ENCODE results near the gene STEAP1.
"Not testable (repeated sequence)": the region's sequence is repeated elsewhere in the genome, so short reads cannot be mapped to it uniquely, and the experiment has no call there.

The STEAP1 gene

DNA sequence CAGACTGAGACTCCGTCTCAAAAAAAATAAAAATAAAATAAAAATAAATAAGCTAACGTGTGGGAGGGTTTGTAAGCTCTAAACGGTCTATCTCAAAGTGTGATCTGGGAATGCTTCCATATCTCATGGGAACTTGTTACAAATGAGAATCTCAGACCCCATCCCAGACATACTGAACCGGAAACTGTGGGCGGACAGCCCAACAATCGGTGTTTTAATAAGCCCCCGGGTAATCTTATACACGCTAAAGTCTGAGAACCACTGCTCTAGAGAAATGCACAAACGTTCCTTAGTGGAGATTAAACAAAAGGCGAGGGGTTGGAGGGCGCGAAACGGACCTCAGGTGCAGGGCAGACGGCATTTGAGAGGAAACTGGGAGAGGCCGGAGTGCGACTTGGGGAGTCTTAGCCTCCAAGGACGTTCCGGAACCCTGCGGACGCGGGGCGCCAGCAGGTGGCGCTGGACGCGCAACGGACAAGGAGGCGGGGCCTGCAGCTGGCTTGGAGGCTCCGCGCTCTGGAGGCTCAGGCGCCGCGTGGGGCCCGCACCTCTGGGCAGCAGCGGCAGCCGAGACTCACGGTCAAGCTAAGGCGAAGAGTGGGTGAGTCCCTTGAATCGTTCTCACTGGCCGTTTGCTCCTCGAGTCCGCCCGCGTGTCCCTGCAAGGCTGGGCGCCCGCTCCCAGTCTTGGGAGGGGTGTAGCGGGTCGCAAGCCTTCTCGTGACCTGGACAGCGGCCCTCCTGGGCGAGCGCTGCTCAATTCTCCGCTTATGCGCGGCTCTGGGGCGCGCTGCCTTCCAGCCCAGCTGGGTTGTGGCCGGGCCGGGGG lies at the start of gene STEAP1:
STEAP1 (plus strand) TSS at position 527 of the 829 bp plus-strand sequence. CDS start 5,320 bp downstream, outside the sequence.
- peak; percentile 46 for DNase-seq

DNA sequence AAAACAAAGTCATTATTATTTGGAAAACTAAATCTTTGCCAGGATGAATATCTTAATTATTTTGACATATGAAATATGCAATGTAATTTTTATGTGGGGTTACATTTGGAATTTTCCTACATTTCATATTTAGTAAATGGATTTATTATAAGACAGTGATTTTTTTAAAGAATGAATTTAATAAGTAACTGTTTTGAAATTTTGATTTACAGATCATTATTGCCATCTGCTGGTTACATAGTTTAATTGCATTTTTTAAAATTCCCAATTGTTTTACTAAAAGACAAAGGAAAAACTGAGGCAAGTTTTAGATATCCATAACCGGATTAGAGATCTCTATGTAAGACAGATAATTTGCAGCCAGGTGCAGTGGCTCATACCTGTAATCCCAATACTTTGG lies 39.3 kb upstream of the STEAP1 start:
- not testable (repeated sequence) for DNase-seq

DNA sequence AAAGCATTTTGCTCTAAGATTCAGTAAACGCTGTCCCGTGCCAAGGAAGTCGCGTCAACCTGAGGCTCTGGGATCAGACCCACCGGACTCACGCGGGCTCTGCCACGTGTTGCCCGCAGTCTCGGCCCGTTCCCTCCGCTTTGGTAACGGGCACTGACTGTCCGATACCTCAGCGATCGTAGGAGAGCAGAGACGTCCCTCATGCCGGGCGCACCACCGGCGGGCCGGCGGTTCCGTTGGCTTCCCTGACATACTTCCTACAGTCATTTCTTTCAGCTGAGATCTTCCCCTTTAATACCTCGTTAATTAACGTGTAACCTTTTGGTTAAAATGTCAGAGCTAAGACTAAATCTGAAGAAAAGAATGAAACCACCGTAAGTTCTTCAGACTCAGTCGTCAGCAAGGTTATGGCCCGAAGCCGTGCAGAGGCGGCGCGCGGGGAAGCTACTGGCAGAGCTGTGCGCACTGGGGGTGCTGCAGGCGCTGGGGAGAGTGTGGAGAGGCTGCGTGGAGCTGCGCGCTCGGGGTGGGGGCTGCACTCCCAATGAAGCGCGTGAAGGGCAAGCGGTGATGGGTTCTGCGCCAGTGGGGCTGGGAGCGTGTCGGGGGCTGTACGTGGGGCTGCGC lies 35.6 kb upstream of the STEAP1 start:
- not testable (repeated sequence) for DNase-seq

- no peak for DNase-seq
Measured at GRCh38 chr7:90119178-90119971, 34.9 kb upstream of the STEAP1 start.

GRCh38 chr7:90120205-90120604 lies 34.1 kb upstream of the STEAP1 start:
- not testable (repeated sequence) for DNase-seq

- not testable (repeated sequence) for DNase-seq
Measured at GRCh38 chr7:90131746-90132145, 22.5 kb upstream of the STEAP1 start.

DNA sequence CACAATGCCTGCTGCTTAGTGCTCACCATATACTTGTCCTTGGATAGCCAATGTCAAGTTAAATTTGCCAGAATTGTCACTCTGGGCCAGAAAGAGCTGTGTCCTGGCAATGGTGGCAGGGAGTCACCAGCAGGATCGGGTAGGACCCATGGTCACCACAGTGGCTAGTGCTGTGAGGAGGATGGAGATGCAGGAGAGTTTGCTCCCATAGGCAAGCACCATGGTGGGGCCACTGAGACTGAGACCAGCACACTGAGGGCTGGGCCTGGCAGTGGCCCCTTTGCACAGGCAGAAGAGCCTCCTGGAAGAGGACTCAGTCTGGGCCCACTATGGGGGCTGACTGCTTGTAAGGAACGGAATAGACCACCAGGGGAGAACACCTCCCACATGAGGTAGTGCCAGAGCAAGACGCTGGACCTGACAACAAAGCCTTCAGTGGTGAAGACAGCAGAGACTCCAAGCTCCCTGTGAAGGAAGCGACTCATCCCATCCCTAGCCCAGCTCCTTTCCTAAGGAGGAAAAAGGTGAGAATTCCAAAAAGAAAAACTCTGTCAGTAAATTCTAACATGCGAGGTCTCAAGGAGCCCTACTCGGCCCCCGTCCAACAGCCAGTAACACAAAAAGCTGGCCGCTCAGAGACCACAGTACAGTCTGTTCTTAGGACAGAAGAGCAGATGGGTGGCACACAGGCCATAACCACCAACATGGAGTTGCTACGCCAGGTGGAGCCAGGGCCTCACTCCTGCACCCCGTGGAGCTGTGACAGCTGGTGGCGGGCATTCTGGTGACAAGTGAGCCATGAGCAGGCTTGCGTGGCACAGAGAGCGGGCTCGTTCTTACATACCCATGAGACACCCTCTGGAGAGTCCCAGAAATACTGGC lies 6.9 kb upstream of the STEAP1 start:
- DNase-seq: not testable (repeated sequence)

DNA sequence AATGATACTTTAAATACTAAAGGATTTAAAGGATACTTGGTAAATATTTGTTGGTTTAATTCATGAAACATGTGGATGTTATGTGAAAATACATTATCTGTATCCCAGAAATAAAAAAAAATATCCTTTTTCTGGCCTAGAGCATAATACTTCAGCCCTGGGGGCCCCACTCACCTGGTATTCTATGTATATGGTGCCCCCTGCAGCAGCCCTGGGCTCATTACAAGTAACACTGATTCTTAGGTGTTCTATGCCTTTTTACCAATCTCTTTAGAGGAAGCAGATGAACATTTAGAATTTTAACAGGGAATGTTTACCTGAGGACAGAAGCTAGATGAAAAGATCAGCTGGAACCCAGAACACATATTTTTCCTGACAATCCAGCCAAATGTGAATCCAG lies 4.8 kb upstream of the STEAP1 start:
- not testable (repeated sequence) for DNase-seq

DNA sequence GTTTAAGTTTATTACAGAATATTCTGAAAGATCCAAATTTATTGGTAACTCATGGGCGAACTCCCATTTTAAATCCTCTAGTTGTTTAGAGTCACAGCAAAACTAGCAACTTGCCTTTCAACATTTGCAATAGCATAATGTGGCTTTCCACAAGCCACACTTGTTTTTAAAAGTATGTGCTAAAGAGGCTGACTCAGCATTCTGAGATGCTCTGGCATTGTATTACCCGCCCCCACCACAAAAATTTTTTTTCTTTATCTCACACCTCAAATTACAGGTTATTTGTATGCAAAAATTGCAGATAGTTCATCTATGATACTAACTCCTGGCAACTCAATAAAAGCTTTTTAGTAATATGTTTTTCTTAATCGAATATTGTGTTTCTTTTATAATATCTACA lies 2.4 kb upstream of the STEAP1 start:
- not testable (repeated sequence) for DNase-seq

- not testable (repeated sequence) for DNase-seq
Measured at GRCh38 chr7:90152642-90153253, 1.5 kb upstream of the STEAP1 start.

DNA sequence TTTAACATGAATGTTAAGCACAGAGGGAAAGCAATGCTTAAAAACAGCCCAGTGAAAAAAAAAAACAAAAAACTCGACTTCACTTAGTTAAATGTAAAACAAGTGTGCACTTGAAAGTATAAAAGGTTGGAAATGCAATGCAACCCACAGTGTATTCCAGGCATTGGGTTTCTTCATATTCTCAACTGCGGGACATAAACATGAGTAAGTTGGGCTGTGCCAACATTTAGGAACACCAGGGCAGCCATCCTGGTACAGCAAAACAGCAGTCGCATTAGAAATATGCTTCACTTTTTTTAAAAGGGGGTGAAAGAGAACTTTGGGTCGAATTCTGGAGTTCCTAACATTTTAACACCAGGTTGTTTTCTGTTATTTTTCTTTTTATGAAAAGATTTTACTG lies 937 bp downstream of the STEAP1 start:
- no peak for DNase-seq

DNA sequence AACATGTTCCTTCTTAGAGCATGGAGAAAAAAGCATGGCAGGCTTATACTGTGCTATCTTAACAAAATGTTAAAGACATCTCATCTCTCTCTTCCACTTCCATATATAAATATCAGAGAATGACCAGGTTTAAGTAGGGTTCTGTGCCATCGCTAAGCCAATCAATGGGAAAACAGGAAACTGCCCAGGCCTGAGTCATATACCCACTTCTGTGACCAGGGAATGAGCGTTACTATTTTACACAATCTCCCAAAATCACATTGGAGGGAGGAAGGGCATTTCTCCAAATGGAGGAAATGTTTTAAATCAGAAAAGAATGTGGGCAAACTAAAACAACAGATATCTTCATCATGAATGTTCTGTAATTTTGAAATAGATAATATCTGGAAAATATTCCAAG lies 3.1 kb downstream of the STEAP1 start:
- DNase-seq: not testable (repeated sequence)

DNA sequence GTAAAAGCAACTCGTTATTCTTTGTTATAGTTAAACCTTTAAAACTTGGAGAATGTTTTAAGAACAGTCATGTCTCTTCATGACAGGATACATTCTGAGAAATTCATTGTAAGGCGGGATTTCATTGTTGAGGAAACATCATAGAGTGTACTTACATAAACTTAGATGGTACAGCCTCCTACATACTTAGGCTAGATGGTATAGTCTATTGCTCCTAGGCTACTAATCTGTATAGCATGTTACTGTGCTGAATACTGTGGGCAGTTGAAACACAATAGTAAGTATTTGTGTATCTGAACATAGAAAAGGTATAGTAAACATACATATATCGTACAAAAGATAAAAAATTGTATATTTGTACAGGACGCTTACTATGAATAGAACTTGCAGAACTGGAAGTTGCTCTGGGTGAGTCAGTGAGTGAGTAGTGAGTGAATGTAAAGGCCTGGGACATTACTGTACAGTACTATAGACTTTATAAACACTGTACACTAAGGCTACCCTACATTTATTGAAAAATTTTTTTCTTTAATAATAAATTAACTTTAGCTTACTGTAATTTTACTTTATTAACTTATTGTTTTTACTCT lies 3.6 kb downstream of the STEAP1 start:
- DNase-seq: not testable (repeated sequence)

DNA sequence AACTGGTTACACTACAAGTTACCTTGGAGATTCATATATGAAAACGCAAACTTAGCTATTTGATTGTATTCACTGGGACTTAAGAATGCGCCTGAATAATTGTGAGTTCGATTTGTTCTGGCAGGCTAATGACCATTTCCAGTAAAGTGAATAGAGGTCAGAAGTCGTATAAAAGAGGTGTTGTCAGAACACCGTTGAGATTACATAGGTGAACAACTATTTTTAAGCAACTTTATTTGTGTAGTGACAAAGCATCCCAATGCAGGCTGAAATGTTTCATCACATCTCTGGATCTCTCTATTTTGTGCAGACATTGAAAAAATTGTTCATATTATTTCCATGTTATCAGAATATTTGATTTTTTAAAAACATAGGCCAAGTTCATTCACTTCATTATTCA lies 9.3 kb downstream of the STEAP1 start:
- no peak for DNase-seq

DNA sequence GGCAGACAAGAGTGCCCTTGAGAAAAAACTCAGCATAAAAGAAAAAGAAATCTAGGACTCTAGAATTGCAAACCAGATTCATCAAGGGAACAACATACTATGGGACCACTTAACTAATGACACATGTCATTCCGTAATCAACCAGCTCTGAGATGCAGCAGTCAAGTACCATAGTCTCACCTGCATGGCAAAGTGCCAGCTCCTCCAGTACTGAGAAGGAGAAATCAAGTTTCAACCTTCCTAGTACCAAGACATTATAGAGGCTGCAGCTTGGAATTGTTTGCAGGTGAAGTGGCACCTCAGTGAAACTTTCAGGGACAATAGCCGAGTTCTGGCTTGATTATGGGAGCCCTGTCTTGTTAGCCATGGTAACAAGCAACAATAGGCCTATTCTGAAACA lies 11.5 kb downstream of the STEAP1 start:
- DNase-seq: no peak

- DNase-seq: no peak
Measured at GRCh38 chr7:90166153-90166552, 11.9 kb downstream of the STEAP1 start.

DNA sequence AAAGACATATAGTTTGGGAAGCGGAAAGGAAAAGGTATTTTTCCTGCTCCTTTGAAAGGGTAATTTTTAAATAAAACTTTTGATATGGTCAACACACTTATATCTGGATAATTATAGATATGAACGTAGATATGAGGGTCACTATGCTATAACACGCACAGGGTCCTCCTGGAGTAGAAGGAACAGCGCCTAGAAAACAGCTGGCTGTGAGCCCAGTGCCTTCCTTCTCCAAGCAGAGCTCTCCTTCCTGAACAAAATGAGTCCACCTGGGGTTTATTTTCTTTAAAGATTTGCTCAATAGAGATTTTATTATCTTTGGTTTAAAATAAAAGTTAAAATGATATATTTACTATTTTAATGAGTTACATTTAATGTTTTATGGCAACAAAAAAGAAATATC lies 13.1 kb downstream of the STEAP1 start:
- DNase-seq: no peak

GRCh38 chr7:90169891-90170290 lies 15.6 kb downstream of the STEAP1 start:
- DNase-seq: no peak

GRCh38 chr7:90172121-90172520 lies 17.9 kb downstream of the STEAP1 start:
- DNase-seq: no peak

GRCh38 chr7:90172624-90173023 lies 18.4 kb downstream of the STEAP1 start:
- DNase-seq: no peak

- no peak for DNase-seq
Measured at GRCh38 chr7:90173127-90173844, 19.0 kb downstream of the STEAP1 start.
